ENCODE data around the gene GIGYF2.
"Not testable (repeated sequence)": the region's sequence is repeated elsewhere in the genome, so short reads cannot be mapped to it uniquely, and the experiment has no call there.

GIGYF2 gene, protein sequence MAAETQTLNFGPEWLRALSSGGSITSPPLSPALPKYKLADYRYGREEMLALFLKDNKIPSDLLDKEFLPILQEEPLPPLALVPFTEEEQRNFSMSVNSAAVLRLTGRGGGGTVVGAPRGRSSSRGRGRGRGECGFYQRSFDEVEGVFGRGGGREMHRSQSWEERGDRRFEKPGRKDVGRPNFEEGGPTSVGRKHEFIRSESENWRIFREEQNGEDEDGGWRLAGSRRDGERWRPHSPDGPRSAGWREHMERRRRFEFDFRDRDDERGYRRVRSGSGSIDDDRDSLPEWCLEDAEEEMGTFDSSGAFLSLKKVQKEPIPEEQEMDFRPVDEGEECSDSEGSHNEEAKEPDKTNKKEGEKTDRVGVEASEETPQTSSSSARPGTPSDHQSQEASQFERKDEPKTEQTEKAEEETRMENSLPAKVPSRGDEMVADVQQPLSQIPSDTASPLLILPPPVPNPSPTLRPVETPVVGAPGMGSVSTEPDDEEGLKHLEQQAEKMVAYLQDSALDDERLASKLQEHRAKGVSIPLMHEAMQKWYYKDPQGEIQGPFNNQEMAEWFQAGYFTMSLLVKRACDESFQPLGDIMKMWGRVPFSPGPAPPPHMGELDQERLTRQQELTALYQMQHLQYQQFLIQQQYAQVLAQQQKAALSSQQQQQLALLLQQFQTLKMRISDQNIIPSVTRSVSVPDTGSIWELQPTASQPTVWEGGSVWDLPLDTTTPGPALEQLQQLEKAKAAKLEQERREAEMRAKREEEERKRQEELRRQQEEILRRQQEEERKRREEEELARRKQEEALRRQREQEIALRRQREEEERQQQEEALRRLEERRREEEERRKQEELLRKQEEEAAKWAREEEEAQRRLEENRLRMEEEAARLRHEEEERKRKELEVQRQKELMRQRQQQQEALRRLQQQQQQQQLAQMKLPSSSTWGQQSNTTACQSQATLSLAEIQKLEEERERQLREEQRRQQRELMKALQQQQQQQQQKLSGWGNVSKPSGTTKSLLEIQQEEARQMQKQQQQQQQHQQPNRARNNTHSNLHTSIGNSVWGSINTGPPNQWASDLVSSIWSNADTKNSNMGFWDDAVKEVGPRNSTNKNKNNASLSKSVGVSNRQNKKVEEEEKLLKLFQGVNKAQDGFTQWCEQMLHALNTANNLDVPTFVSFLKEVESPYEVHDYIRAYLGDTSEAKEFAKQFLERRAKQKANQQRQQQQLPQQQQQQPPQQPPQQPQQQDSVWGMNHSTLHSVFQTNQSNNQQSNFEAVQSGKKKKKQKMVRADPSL (N-terminal part only)

DNA sequence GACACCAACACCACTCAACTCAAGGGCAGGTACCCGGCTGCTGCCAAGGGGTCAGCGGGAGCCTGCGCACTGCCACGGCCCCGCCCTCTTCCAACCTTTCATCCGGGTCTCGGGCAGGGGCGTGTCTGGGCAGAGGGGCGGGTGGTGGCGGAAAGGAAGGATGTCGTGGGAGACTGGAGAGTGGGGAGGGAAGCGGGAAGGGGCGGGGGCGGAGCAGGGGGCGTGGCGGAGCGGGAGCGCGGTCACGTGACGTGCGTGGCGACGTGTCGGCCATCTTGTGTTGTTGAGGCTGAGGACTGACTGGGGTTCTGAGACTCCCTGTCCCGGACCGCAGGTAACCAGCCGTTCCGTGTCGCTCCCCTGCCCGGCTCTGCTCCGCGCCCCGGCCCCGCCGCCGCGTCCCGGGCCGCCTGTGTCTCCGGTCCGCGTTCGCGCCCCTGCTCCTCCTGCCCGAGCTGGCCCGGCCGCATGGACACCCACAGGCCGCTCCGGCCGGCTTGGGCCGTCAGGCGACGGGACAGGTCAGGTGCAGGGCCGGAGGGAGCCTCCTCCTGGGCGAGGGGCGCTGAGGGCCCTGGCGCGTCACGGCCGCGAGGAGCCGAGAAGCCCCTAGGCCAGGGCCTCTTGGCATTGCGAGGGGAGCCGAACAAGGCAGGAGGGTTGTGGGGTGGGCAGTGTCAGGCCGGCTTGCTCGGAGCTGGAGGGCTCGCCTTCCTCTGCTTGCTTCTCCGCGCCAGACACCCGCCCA, at the start of gene GIGYF2:
GIGYF2 (plus strand) TSS at position 273 of the 748 bp plus-strand sequence. CDS start 37,867 bp downstream, outside the sequence.
- in situ Hi-C loops (cut with HindIII; ENCODE audit: low sequenced_read_pairs): no loop called here

DNA sequence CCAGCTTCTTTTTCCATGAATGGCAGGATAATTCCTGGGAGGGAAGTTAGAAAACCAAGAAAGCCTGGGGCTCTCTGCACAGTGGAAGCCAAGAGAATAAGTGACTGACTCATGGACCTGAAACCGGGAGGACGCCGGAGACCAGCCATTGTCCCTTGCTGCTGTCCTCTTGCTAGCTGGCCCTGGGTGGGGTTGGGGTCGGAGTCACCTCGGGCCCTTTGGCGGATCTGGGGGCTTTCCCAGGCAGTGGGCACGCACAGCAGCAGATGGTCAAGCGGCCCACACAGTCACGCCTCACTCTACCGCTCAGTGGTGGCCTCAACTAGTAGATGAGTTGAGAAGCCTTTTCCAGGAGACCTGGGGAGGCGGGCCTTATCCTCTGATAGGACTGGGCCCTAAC, 48.1 kb upstream of the GIGYF2 start:
- in situ Hi-C loops (cut with HindIII; ENCODE audit: low sequenced_read_pairs): no loop called here

DNA sequence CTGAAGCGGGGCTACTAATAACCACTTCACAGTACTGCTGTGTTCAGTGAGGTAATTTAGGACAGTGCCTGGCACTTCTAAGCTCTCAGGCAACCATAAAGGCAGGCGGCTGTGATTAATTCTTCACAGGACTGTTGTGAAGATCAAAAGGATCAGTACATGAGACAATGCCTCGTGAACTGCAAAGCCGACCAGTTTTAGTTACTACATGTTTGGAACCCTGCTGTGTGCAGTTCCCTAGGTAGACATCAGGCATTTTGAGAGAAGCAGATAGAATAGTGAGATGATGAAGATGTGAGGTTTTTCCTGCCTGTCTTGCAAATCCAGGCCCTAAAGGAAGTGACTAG, 44.7 kb upstream of the GIGYF2 start:
- in situ Hi-C loops (cut with HindIII; ENCODE audit: low sequenced_read_pairs): no loop called here

DNA sequence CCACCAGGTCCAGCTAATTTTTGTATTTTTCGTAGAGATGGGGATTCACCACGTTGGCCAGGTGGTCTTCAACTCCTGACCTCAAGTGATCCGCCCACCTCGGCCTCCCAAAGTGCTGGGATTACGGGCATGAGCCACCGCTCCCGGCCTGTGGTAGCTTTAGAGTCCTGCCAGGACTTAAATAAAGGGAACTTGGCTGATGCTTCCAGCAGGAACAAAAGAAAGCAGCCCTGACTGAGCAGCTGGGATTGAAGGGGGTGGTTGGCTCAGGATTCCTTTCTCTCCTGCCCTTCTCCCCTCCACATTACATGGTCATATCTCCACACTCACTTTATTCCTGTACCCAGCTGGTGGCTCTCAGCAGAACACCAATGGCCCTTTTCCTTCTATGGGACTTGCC, 43.7 kb upstream of the GIGYF2 start:
- in situ Hi-C loops (cut with HindIII; ENCODE audit: low sequenced_read_pairs): no loop called here

DNA sequence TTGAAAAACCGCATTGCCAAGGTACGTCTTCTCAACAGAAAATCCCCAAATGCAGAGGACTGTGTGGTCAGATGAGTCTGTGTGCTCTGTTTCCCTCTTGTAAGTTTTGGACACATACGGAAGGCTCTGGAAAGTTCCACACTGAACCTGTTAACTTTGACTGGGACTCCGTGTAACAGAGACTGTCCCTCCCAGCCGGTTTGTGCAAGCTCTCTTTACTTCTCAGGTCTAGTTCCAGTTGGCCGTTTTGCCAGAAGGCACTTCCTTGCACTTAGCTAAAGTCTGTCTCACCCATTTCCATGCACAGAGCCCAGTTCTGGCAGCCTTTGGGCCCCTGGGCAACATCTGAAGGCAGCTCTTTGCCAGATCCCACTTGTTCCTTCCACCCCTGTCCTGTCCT, 41.7 kb upstream of the GIGYF2 start:
- in situ Hi-C loops (cut with HindIII; ENCODE audit: low sequenced_read_pairs): no loop called here

DNA sequence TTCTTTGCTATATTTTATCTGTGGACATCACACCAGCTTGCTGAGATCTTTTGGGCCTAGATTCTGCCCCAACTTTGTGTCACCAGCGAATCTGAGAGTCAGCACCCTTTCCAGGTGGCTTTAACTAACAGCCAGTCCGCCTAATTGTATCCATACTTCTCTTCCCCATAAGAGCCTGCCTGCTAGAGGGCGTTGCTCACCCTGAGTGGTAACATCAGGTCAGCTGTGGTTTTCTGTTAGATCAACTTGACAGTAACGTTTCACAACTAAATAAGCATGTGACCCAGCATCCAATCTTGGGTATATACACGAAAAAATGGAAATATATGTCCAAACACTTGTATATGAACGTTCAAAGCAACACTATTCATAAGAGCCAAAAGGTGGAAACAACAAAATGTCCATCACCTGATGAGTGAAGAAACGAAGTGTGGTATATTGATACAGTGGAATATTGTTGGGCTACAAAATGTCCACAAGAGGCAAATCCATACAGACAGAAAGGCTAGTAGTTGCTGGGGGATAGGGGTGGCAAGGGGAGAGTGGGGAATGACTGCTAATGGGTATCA, 38.8 kb upstream of the GIGYF2 start:
- in situ Hi-C loops (cut with HindIII; ENCODE audit: low sequenced_read_pairs): no loop called here

DNA sequence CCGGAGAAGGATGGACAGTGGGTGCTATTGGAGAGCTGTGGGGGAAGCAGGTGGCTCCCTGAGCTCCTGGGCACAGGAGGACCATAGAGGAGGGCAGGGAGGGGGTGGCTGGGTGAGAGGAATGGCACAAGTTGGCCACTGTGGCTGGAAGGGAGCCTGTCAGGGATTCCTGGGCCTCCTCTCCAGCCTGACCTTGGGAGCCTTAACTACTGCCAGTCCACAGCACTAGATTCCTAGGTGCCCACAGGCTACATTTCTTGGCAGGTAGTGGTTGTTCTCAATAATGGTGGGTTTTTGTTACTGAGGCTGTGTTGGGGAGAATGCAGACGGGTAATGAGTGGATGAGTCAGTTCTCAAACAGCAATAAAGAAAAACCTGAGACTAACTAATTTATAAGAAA, 37.8 kb upstream of the GIGYF2 start:
- in situ Hi-C loops (cut with HindIII; ENCODE audit: low sequenced_read_pairs): no loop called here

DNA sequence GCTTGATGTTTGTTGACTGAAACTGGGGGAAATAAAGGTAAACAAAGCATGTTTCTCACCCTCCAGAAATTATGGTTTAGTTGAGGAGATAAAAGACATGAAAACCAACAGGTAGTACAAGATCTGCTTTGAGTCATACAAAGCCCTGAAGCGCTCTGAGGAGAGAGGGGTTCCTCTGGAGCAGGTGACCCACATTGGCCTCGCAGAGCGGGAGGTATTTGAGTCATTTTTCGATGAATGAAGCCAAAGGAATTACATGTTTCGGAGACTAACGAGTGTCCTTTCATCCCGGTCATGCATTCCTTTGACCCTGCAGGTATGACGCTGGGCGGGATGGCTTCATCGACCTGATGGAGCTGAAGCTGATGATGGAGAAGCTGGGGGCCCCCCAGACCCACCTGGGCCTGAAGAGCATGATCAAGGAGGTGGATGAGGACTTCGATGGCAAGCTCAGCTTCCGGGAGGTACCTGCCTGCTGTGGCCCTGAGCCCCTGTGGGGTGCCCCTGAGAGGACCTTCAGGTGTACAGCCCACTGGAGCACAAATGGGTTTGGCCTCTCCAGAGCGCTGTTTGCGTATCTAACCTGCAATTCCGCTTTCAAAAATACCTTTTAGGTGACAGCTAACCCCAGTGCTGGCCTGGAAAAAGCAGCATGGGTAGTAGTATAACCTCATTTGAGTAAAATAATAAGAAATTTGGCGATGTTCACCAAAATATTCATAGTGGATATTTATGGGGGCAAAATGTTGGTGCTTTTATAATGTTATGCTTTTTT, 34.5 kb upstream of the GIGYF2 start:
- in situ Hi-C loops (cut with HindIII; ENCODE audit: low sequenced_read_pairs): no loop called here

DNA sequence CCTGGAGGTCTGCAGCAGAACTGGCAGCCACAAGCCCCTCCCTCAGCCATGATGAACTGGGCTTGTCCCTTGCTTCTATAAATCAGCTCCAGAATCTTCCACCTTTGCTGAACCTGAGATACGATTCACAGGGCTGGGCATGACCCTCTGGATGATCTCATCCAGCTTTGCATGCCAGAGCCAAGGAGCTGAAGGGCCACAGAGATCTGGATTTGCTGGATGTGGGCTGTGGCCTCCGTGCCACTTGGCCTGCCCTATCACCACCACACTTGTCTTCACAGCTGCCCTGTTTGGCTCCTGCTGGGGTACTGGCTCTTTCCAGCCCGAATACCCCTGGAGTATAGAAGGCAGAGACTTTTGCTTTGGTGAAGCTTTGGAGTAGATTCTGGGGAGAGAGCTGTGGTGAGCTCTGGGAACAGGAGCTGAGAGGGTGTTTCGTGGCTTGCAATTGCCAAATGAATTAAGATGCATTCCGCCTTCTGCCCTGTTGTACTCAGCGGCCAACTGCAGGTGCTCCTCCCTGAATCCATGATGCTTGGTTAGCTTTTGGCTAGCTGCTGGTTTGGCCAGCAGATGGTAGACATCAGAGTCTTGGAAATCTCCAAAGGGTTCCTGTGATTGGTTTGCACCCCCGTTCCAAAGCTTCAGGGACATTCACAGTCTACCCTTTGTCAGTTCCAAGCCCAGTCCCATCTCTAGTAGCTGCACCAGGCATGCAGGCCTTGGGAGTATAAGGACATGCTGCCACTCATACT, 30.9 kb upstream of the GIGYF2 start:
- in situ Hi-C loops (cut with HindIII; ENCODE audit: low sequenced_read_pairs): no loop called here

DNA sequence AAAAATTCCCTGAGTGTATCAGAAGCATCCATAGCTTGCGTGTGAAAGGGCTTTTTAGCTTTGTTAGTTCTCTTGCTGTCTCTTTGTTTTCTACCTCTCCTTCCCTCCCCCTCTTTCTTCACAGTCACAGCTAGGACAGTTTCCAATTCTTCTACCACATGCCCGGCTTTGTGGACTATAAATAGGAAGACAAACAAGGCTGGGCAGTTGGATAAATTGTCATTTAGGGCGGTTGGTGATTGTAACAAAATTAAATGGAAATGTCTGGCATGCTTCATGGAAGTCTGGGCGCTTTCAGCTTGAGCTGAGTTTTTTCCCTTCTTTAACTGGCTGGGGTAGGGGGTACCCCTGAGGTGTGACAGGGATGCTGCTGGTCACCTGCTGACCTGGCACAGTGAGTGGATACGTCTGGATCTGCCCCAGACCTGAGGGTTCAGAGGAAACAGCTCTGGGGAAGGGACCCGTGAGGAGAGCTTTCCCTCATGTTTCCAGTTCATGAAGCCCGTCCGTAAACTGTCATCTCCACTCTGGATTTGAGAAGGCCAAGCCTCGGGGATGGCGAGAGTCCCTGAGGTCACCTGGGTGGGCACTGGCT, 29.0 kb upstream of the GIGYF2 start:
- in situ Hi-C loops (cut with HindIII; ENCODE audit: low sequenced_read_pairs): no loop called here

DNA sequence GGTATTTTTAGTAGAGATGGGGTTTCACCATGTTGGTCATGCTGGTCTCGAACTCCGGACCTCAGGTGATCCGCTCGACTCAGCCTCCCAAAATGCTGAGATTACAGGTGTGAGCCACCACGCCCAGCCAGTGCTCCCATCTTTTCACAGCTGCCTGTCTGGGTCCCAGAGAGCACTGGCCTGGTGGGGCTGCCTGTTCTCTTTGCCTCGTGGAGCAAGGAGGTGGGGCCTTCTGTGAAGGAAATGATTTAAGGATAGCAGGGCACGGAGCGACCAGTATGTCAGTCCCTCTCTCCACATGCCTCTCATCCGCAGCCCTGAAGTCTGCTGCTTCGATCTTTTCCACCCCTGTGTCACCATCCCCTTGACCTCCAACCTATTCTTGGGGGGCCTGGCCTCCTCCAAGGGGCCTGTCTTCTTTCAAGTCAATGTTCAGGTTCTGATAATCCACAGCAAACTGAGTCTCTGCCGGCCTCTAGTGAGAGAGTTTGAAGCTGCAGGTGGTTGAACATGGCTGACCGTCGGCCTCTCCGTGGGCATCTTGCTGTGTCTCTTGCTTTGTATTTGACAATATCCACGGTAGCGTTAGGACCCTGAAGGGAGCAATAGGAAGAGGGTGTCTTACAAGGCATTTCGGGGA, 28.2 kb upstream of the GIGYF2 start:
- in situ Hi-C loops (cut with HindIII; ENCODE audit: low sequenced_read_pairs): no loop called here

DNA sequence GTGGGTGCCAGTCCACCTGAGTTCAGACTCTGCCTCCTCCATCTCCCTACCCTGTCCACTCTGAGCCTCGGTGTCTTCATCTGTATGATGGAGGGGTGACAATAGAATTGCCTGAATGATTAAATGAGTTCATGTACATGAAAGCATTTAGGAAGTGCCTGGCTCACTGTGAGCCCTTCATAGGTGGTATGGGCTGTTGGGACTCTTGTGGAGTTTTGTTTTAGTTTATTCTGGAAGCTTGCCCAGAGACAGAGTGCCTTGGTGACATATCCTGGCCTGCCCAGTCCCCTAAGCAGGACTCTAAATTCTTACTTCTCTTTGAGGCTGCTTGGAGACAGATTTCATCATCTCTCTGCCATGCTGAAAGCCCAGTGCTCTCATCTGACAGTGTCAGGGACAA, 24.5 kb upstream of the GIGYF2 start:
- in situ Hi-C loops (cut with HindIII; ENCODE audit: low sequenced_read_pairs): no loop called here

DNA sequence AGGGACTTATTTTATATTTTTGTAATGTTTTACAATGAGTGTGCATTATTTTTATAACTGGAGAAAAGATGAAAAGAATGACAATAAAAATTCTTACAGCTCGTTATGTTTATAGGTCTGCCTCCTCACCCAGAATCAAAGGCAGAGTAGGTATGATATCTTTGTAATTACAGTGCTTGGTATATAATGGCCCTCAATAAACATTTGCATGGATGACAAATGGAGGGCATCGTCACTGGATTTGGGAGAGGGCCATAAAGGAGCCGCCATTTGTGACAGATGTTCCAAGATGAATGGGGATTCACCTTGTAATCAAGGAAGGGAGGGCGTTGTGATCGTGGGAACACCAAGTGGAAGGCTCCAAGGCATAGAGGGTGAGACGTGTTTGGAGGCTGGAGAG, 22.6 kb upstream of the GIGYF2 start:
- in situ Hi-C loops (cut with HindIII; ENCODE audit: low sequenced_read_pairs): no loop called here

DNA sequence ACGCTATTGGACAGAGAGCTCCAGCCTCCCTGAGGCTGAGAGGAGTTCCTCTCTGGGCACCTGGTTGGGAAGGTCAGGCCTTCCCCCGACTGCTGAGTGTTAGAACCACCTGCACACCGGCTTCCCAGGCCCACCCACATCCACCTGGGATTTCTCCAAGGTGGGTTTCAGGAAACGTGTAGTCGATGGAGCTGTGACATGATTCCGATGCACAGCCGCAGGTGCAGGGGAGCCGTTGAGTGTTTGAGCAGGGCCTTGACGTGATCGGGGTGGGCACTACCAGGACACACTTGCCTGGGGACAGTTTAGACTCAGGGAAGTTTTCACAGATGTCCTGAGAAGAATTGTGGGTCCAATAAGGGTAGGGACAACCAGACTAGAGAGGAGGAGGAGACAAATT, 21.8 kb upstream of the GIGYF2 start:
- in situ Hi-C loops (cut with HindIII; ENCODE audit: low sequenced_read_pairs): no loop called here

DNA sequence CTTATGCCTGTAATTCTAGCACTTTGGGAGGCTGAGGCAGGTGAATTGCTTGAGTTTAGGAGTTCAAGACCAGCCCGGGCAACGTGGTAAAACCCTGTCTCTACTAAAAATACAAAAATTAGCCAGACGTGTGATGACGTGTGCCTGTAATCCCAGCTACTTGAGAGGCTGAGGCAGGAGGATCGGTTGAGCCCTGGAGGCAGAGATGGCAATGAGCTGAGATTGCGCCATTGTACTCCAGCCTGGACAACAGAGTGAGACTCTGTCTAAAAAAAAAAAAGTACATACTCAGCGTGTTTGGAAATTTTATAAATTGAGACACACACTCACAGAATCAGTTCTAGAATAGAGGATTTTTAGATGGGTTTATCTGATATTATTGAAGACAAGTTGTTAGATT, 17.1 kb upstream of the GIGYF2 start:
- in situ Hi-C loops (cut with HindIII; ENCODE audit: low sequenced_read_pairs): no loop called here

DNA sequence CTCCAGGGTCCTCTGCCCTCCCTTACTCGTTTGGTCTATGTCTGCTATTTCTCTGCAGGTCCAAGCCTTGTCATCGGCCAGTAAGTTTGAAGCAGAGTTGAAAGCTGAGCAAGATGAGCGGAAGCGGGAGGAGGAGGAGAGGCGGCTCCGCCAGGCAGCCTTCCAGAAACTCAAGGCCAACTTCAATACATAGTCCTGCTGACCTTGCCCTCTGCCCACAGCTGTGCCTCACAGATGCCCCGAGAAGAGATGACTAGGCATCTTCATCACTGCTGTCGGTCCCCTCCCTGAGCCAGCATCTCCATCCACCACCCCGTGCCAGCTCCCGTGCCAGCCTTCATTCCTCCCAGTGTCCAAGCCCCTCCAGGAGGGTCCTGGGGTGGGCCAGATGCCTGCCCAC, 15.6 kb upstream of the GIGYF2 start:
- in situ Hi-C loops (cut with HindIII; ENCODE audit: low sequenced_read_pairs): no loop called here

DNA sequence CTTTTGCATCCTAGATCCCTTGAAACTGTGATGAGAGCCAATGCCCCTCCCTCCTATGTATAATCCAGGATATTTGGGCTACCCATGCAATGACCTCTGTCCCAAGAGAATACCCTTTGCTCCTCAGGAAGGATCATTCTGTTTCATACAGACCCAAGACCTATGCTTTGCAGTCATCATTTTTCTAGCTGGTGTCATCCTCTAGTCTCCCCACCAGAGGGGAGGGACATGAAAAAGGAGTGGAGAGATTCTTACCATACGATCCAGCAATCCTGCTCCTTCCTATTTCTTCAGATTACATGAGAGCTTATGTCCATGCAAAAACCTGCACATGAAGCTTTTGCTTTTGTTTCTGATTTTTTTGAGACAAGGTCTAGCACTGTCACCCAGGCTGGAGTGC, 13.8 kb upstream of the GIGYF2 start:
- in situ Hi-C loops (cut with HindIII; ENCODE audit: low sequenced_read_pairs): no loop called here

DNA sequence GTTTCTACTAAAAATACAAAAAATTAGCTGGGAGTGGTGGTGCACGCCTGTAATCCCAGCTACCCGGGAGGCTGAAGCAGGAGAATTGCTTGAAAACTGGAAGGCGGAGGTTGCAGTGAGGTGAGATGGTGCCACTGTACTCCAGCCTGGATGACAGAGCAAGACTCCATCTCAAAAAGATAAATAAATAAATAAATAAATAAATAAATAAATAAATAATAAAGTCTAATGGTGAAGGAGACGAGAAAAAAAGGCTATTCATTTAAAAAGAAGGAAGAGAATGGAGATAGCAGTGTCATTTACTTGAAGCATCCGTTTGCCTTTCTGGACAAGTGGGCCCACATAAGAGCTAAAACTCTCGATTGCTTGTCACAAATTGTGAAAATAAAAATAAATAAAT, 11.7 kb upstream of the GIGYF2 start:
- in situ Hi-C loops (cut with HindIII; ENCODE audit: low sequenced_read_pairs): not testable (repeated sequence)
